A673 (cell line): Measurements from ENCODE around the gene PPM1N.

ENCODE experiments used
- CTCF ChIP-seq: fragments of 300-800, 200-600 bp; sonication (generic); conservative IDR thresholded peaks from 2 replicates; pipeline ENCODE4 v1.5.1; 2017; ENCODE audit warnings: low read depth, mild to moderate bottlenecking, antibody characterized with exemption, low read length, moderate library complexity, mixed read lengths
- EZH2 ChIP-seq: fragments of 200-600 bp; sonication (generic); IDR thresholded peaks from 2 replicates; pipeline ENCODE4 v1.6.1; 2017; ENCODE audit warnings: borderline replicate concordance, low read depth, mild to moderate bottlenecking, mixed read lengths, antibody characterized with exemption, low read length; ENCODE audit not compliant: poor library complexity, severe bottlenecking

- TF ChIP-seq CTCF (no peak), EZH2 (no peak)
Measured at GRCh38 chr19:45509692-45510015, 11.4 kb downstream of the PPM1N start.
